Measurements from ENCODE around the gene ST6GAL2.

DNA sequence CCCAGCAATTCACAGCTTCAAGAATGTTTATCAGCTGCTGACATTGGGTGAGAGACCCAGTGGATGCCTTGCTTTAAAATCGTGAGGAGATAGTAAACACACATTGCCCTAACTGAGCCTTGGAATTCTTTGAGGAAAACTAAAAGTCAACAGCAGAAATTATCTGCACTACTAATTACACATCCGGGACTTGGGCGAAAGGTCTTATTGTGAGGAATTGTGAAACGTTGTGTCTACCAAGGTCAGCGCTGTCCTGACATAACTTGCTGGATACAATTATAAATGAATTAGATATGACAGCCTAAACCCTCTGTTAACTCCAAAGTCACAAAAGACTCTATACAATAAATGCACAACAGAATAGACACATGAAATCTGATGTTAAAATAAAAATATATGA lies 121.4 kb downstream of the ST6GAL2 start:
- TF ChIP-seq, protein P1, sequence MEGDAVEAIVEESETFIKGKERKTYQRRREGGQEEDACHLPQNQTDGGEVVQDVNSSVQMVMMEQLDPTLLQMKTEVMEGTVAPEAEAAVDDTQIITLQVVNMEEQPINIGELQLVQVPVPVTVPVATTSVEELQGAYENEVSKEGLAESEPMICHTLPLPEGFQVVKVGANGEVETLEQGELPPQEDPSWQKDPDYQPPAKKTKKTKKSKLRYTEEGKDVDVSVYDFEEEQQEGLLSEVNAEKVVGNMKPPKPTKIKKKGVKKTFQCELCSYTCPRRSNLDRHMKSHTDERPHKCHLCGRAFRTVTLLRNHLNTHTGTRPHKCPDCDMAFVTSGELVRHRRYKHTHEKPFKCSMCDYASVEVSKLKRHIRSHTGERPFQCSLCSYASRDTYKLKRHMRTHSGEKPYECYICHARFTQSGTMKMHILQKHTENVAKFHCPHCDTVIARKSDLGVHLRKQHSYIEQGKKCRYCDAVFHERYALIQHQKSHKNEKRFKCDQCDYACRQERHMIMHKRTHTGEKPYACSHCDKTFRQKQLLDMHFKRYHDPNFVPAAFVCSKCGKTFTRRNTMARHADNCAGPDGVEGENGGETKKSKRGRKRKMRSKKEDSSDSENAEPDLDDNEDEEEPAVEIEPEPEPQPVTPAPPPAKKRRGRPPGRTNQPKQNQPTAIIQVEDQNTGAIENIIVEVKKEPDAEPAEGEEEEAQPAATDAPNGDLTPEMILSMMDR (conservative IDR thresholded peaks at IDR 0.05; ENCODE audit: low read depth in 2 of 2): no peak
- TF ChIP-seq POLR2AphosphoS5 (IDR thresholded peaks at IDR 0.05; ENCODE audit: low read depth) (no peak), EZH2 (IDR thresholded peaks at IDR 0.05; ENCODE audit: low read depth, unreplicated experiment) (no peak), ZNF331 (CRISPR knock-in tag; IDR thresholded peaks at IDR 0.05; ENCODE audit: low read depth) (no peak), CREB1 (CRISPR knock-in tag; IDR thresholded peaks at IDR 0.05; ENCODE audit: low read depth) (no peak), ZNF114 (CRISPR knock-in tag; IDR thresholded peaks at IDR 0.05) (no peak), EZH2phosphoT487 (IDR thresholded peaks at IDR 0.05; ENCODE audit: unreplicated experiment) (no peak), JUNB (IDR thresholded peaks at IDR 0.05; ENCODE audit: unreplicated experiment) (no peak)
- TF ChIP-seq, protein P2, sequence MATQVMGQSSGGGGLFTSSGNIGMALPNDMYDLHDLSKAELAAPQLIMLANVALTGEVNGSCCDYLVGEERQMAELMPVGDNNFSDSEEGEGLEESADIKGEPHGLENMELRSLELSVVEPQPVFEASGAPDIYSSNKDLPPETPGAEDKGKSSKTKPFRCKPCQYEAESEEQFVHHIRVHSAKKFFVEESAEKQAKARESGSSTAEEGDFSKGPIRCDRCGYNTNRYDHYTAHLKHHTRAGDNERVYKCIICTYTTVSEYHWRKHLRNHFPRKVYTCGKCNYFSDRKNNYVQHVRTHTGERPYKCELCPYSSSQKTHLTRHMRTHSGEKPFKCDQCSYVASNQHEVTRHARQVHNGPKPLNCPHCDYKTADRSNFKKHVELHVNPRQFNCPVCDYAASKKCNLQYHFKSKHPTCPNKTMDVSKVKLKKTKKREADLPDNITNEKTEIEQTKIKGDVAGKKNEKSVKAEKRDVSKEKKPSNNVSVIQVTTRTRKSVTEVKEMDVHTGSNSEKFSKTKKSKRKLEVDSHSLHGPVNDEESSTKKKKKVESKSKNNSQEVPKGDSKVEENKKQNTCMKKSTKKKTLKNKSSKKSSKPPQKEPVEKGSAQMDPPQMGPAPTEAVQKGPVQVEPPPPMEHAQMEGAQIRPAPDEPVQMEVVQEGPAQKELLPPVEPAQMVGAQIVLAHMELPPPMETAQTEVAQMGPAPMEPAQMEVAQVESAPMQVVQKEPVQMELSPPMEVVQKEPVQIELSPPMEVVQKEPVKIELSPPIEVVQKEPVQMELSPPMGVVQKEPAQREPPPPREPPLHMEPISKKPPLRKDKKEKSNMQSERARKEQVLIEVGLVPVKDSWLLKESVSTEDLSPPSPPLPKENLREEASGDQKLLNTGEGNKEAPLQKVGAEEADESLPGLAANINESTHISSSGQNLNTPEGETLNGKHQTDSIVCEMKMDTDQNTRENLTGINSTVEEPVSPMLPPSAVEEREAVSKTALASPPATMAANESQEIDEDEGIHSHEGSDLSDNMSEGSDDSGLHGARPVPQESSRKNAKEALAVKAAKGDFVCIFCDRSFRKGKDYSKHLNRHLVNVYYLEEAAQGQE (IDR thresholded peaks at IDR 0.05; ENCODE audit: unreplicated experiment): no peak
- TF ChIP-seq, protein P3, sequence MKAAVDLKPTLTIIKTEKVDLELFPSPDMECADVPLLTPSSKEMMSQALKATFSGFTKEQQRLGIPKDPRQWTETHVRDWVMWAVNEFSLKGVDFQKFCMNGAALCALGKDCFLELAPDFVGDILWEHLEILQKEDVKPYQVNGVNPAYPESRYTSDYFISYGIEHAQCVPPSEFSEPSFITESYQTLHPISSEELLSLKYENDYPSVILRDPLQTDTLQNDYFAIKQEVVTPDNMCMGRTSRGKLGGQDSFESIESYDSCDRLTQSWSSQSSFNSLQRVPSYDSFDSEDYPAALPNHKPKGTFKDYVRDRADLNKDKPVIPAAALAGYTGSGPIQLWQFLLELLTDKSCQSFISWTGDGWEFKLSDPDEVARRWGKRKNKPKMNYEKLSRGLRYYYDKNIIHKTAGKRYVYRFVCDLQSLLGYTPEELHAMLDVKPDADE (IDR thresholded peaks at IDR 0.05): no peak
